Renal cortical epithelial cell (primary cell): ENCODE measurements around the gene ABCB8. TPM values are rescaled to one million over a fixed set of nuclear protein-coding genes. Genes with fewer than 3 reads are reported as not detected.

Experiments
- DNase-seq: peaks from one replicate; pipeline ENCODE4 v3.0.0-alpha.2; 2011; ENCODE audit warnings: low read depth
- total RNA-seq: library from RNA; depleted of rRNA; stranded (reverse); fragments of >200 nt; gene quantifications from 2 replicates; pipeline ENCODE4 v1.2.3, GENCODE V29; 2014

ABCB8 gene
- total RNA-seq, 1 donor from 2014 or later = 31.0 TPM

DNA sequence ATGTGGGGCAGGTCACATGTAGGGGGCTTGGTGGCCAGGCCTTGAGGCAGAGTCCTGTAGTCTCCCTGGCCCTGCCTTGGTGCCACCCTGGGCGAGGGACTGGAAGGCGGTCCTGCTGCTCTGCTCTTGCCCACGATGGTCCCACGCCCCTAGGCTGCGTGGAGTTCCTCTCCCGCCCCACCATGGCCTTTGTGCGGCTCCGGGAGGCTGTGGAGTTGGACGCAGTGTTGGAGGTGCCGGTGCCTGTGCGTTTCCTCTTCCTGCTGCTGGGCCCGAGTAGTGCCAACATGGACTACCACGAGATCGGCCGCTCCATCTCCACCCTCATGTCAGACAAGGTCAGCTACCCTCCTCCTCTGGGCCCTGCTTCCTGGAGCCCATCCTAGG is 42.3 kb downstream of the ABCB8 start:
- no peak for DNase-seq

DNA sequence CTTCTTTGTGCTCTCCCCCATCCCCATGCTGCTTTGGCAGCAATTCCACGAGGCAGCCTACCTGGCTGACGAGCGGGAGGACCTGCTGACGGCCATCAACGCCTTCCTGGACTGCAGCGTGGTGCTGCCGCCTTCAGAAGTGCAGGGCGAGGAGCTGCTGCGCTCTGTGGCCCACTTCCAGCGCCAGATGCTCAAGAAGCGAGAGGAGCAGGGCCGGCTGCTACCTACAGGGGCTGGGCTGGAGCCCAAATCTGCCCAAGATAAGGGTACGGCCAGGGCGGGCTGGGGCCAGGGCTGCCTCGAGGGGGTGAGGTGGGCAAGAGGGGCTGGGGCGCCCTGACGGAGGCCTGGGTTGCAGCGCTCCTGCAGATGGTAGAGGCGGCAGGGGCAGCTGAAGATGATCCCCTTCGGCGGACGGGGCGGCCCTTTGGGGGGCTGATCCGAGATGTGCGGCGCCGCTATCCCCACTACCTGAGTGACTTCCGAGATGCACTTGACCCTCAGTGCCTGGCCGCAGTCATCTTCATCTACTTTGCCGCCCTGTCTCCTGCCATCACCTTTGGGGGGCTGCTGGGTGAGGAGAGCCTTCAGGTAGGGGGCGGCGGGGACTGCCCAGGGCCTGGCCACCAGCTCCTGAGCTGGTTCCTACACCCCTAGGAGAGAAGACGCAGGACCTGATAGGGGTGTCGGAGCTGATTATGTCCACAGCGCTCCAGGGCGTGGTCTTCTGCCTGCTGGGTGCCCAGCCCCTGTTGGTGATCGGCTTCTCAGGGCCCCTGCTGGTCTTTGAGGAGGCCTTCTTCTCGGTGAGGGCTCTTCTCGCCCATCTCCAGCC is 43.0 kb downstream of the ABCB8 start:
- DNase-seq = no peak

DNA sequence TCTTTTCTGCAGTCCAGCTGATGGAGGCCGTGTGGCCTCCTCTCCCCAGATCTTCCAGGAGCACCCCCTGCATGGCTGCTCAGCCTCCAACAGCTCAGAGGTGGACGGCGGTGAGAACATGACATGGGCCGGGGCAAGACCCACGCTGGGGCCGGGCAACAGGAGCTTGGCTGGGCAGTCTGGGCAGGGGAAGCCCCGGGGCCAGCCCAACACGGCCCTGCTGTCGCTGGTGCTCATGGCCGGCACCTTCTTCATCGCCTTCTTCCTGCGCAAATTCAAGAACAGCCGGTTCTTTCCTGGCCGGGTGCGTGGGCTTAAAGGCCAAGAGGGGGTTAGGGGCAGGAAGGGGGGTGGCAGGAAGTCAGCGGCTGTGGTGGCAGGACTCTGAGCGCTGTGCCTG is 45.7 kb downstream of the ABCB8 start:
- DNase-seq = no peak

DNA sequence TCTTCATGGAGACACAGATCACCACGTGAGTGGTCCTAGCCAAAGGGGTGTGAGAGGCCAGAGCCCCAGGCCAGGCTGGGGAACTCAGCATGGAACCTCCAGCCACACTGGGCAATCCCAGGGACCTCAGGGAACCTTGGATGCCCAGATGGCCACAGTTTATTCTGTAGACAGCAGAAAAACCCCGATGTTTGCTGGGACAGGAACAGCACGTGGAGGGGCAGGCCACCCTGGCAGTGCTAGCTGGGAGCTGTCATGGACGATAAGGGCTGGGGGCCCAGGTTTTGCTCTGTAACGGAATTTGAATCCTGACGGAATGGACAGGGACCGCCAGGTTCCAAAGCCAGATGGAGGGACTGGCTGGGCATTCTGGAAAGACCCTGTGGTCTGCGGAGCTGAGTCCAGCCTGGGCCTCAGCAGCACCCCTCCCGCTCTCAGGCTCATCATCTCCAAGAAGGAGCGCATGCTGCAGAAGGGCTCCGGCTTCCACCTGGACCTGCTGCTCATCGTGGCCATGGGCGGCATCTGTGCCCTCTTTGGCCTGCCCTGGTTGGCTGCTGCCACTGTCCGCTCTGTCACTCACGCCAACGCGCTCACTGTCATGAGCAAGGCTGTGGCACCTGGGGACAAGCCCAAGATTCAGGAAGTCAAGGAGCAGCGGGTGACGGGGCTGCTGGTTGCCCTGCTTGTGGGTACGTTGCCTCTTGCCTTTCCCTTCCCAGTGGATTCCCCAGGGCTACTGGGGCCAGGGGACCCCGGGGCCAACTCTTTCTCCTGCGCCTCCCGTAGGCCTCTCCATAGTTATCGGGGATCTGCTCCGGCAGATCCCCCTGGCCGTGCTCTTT is 46.8 kb downstream of the ABCB8 start:
- DNase-seq = no peak

DNA sequence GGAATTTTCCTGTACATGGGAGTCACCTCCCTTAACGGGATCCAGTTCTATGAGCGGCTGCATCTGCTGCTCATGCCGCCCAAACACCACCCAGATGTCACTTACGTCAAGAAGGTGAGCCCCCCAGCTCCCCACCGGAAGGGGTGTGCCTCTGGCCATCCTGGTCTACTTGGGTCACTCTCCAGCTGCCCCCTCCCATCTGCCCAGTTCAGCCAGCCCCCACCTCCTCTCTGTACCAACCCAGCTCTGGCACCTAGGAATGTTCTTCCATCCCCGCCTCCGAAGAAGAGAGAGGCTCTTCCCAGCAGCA is 47.4 kb downstream of the ABCB8 start:
- DNase-seq = no peak

DNA sequence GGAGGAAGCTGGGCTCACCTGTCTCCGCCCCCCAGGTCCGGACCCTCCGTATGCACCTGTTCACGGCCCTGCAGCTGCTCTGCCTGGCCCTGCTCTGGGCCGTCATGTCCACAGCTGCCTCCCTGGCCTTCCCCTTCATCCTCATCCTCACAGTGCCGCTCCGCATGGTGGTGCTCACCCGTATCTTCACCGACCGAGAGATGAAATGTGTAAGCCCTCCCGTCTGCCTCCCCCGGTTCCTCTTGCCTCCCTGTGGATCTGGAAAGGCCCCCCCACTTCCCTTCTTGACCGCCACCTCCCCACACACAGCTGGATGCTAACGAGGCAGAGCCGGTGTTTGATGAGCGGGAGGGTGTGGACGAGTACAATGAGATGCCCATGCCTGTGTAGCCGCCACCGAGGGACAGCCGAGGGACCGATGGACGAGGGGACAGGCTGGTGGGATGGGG is 47.8 kb downstream of the ABCB8 start:
- DNase-seq = no peak

DNA sequence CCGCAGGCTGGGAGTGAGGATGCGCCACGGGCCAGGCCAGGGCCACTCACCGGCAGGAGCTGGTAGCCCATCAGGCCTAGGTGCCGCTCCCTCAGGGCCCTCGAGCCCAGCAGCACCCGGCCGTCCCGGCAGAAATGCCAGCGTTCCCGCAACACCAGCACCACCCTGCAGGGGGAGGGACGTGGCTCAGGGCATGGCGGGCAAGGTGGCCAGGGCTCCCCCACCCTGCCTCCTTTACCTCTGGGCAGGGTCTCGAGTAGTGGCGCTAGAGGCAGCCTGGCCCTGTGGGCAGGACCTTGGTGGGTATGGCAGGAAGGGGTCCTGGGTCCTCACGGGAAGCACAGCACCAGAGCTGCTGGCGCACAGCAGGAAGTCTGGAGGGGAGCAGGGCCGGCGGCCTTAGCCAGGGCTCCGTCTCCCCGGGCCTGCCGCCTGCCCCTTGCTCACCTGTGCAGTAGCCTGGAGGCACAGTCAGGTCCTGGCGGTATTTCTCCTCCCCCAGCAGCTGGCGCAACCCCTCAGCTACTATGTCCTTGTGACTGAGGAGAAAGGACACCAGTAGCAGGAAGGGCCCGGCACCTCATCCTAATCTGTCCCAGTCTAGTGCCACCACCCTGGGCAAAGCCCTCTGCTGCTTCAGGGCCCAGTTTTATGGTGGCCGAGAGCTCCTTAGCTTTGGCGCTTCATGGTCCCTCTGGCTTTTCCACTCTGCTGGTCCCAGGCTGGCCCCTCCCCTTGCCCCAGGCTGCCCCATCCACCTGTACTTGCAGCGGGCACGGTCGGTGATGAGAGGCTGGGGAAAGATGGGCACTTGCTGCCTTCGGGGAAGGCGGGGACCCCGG is 48.8 kb downstream of the ABCB8 start:
- DNase-seq = no peak

DNA sequence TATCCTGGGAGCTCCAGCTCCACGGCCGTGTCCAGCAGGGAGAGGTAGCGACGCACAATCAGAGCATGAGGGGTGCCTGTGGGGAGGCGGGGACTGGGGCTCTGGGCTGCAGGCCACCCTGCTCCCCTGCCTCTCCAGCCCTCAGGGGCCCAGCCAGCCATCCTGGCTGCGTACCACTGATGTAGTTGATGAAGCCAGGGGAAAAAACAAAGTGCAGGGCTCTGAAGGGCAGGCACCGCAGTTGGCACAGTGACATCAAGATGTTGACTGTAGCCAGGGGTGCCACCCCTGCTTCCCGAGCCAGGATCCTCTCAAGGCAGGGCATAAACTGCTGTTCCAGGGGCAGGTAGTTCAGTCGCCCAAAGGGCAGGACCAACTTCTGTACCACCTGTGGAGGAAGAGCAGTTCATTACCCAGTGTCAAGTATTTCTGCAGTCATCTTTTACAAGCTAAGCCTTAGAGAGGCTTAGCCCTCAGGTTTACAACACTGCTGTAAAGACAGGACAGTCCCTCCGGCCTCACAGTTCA is 49.5 kb downstream of the ABCB8 start:
- DNase-seq = no peak

DNA sequence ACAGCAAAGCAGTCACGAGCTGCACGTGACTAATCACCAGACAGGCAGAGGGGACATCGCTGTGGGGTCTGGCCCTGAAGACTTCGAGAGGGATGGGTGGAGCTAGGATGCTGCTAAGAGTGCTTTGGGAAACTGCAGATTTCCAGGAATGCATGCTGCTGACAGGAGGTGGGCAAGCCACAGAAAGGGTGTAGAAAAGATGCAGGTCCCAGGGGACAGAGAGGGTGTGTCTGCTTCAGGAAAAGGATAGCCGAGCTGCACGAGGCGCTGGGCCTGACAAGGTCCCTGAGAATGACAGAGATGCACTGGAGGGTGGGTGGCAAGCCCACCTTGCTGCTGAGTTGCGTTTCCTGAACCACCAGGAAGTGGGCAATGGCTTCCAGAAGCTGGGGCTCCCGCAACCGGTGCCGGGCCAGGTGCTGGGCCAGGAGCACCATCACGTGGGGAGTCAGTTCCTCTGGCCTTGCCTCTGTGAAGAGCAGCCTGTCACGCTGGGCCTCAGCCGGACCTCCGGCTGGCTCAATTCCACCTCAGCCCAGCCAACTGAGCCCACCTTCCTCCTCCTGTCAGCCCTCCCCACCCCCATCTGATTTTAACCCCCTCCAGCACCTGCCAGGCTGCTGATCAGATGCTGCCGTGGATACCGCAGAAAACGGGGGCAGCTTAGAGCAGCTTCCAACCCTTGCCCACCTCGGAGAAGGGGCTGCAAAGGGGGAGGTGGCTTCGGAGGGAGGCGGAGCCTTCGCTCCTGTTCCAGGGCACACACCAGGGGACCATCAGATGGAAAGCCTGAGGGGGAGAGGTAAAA is 50.2 kb downstream of the ABCB8 start:
- DNase-seq = no peak

DNA sequence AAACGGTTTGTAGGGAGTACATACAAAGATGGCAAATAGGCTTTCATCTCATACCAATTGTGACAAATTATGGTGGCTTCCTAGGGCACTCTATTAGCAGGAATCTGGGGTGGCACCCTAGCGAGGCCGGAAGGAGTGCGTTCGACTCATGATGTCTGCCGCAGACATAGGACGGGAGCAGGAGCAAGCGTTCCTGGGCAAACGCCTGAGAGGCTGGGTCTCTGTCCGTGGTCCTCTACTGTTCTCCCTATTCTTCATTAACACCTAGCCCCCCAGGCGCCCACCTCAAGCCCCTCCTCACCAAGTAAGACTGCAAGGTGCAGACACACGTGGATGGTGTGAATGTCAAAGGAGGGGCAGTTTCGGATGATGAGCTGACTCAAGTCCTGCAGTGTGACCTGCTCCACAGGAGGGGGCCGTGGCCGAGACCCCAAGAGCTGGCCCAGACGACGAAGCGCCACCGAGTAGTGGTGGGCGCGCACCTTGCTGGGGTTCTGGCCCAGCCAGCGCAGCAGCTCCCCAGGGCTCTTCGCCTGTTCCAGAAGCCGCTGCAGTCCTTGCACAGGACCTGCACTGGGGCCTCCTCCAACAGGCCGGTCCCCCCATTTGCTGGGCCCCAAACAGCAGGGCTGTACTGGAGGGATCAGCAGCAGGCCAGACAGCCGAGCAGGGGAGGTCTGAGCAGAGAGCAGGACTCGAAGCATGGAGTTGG is 51.1 kb downstream of the ABCB8 start:
- DNase-seq = no peak

DNA sequence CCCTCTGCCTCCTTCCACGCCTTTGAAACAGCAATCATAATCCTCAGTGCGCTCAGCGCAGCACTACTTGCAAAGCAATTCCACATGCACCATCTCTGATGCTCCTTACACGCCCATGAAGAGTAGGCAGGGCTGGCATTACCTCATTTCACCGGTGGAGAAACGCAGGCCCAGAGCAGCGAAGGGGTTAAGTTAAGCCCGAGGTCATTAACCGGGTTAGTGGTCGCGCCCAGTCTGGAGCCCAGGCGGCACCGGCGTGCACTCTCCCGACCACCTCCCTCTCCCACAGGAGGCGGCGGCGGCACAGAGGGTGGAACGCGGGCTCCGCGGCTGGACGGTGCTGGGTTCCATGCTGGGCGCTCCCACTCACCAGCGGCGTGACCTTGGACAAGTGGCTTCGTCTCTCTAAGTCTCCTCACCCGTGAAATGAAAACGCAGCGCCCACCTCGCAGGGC is 51.8 kb downstream of the ABCB8 start:
- DNase-seq = no peak

DNA sequence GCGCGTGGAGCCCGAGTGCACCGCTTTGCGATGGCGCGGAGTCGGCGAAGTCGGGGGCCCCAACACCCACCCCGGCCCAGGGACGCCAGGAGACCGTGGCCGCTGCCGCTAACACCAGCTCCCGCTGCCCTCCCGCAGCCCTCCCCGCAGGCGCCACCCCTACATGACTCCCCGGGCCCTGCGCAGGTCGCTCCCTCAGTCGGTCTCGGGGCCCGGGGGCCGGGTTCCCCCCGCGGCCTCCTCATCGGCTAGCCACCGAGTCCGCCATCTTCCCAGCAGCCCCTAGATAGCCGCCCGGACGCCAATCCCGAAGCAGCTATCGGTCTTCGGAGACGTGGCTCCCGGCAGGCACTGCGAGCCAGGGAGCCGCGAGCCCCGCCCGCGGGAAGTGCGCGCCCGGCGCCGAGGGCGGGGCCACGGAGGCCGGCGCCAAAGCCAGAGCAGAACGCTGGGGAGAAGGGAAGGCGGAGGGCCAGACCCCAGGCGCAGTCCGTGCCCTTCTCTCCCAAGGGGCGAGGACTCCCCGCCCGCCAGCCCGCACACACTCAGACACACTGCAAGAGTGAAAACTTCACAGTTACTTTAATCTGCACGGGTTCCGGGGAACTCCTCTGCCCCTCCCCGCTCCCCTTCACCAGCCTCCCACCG is 52.4 kb downstream of the ABCB8 start, which contains the start of gene FASTK:
Gene FASTK (minus strand): TSS at position 288 of the 648 bp plus-strand sequence. CDS start 43 bp downstream, at position 245.
- DNase-seq = peak; percentile 75

DNA sequence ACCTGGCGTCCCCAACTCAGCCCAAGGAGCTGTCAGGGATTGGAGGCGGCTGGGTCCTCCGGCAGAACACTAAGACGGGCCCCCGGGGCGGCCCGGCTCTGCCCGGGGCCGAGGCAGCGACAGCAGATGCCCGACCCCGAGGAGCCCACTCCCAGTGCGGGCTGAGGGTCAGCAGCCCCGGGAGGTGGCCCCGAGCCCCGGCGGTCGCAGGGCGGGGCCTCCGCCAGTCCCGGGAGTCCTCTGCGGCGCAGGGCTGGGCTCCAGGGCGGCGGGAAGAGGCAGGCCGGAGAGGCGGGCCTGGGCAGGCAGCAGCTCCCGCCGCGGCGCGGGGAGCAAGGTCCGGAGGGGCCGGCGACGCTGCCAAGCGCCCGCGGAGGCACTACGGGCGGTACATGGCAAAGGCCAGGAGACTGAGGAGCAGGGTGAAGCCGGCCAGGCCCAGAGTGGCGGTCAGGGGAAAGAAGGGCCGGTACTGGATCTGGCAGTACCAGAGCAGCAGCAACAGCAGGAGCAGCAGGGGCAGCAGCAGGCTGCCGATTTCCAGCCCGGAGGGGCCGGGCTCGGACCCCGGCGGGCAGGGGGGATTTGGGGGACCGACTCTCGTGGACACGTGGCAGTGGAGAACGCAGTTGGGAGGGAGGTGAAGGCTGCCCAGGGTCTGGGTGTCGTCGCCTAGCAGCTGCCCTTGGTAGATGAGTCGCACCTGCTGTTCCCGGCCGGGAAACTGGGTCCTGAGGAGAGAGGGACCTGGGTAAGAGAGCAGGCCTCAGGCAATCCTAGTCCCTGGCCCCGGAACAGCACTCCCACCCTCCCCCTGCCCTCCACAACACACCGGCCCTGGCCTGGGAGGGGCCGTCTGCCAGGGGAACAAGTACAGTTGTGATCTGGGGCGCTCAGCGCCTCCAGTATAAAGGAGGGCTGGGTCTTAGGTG is 53.2 kb downstream of the ABCB8 start:
- no peak for DNase-seq

DNA sequence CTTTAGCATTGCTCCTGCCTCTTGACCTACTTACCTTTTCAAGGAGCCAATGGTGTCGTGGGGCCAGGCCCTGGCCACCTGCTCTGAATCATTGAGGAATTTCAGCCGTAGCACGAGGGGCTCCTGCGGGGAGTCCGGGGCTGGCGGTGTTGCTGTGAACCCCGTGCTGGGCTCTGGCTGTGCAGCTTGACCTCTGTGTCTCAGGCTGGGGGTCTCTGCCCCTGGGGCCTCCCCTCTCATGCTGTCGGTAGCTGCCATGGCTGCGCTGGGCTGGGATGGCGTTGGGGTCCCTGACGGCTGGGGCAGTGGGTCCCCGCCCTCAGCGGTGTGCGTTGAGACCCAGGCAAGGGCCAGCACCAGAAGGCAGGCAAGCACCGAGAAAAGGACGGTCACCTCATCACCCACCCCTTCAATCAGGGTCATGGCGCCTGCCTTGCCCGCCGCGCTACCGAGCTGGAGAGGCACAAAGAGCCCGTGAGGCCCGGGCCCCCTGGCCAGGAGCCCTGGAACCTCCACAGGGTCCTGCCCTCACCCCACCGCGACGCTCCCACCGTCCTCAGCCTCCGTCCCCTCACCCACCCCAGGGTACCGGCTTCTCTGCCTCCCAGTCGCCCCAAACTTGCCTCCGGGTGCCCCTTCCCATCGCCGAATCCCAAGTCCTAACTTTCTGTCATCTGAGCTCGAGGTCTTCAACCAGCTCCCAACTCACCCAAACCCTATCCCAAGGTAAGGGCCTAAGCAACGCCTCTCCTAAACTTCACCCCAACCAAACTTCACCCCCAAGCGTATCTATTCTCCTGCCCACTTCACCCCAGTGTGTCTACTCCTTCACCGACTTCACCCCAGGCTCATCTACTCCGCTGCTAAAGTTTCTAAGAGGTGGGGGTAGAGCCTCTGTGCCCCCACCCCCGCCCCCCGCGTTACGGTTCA is 54.2 kb downstream of the ABCB8 start:
- DNase-seq = no peak

DNA sequence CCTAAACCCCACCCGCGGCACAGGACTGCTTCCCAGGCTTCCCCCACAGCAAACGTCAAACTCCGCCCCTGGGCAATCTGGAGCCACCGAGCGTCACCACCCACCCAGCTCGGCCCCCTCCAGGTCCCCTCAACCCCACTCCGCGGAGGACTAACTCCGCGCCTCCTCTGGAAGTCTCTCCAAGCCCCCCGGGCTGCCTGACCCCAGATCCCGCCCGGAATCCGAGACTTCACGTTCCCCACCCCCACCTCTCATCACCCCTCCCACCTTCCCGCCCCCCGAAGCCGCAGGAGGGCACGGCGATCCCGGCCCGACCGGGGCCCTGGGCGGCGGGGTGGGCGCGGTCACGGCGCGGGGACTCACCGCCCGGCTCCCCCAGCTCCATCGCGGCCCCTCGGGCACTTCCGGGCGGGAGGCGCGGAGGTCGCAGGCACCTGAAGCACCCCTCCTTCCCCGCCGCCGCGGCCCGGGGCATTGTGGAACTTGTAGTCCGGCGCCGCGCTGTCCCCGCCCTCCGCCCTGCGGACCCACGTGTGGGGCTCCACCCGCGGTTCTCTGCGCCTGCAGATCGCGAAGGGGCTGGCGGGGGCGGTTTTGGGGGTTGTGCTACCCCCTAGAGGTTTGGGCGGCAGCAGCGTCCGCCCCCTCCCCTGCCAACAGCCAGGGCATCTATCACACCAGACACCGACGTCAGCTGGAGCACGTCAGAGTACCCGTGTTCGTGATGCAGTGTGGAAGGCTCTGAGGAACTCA is 55.0 kb downstream of the ABCB8 start, which contains the start of gene TMUB1:
Gene TMUB1 (minus strand): TSS at position 423 of the 753 bp plus-strand sequence. CDS start 930 bp downstream, outside the sequence.
- no peak for DNase-seq

DNA sequence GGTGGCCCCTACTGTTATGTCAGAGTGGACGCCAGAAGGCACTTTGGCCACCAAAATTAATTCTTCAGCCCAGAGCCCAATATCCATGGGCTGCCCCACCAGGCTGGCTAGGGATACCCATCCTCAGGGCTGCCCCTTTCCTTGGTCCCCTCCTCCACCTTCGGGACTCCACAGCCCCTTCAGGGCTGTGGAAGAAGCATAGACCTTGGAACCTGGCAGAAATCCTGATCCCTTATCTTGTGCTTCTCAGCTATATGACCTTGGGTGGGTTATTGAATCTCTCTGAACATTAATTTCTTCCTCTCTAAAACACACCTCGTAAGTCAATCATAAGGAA is 55.5 kb downstream of the ABCB8 start:
- no peak for DNase-seq

DNA sequence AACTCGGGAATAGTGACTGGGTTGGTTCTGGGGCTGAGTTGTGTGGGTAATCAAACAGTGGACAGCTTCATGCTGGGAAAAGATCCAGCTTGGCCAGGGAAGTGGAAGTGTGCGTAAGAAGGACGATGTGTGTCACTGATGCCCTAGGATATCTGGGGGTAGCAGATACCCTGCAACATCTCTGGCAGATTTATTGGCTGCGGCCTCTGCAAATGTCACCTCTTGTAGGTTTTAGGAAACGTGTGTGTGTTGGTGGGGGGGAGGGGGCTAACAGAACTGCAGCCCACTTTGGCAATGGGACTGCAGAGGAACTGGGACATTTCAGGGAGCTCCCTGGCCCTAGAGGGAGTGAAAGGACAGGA is 57.1 kb downstream of the ABCB8 start:
- no peak for DNase-seq
